HEK293 (cell line): ENCODE measurements around the gene LHX4.

Experiments
- CTCF ChIA-PET: fragments of 350-600 bp; formaldehyde crosslinking; extraction: SDS; loops from one replicate; lab custom pipeline; 2021; ENCODE audit warnings: antibody characterized with exemption; lab: Yijun Ruan, JAX
- POLR2A ChIA-PET: fragments of 300-600 bp; formaldehyde crosslinking; extraction: SDS; loops from one replicate; lab custom pipeline; 2020; ENCODE audit warnings: antibody characterized with exemption, inconsistent platforms; lab: Yijun Ruan, JAX
- H3K27ac ChIP-seq: fragments of 200-500 bp; sonication (Bioruptor generic); 2 replicates; pipeline ENCODE4 v1.5.1; 2014; ENCODE audit warnings: low read depth, low read length, control low read depth, inconsistent platforms; ENCODE audit errors: extremely low read depth
- H3K36me3 ChIP-seq, 2 experiments: fragments of 200-500 bp in 1 of 2; sonication (Bioruptor generic) in 1 of 2; 1 replicate in 1 of 2; 2 replicates in 1 of 2; pipeline ENCODE4 v1.5.1; 2014 to 2017; ENCODE audit warnings: inconsistent platforms in 2 of 2, low read length in 2 of 2; ENCODE audit not compliant: control insufficient read depth in 2 of 2, insufficient read depth in 1 of 2
- H3K4me1 ChIP-seq: fragments of 200-500 bp; sonication (Bioruptor generic); 2 replicates; pipeline ENCODE4 v1.5.1; 2014; ENCODE audit warnings: mild to moderate bottlenecking, low read length, inconsistent platforms; ENCODE audit not compliant: control insufficient read depth, insufficient read depth
- H3K4me3 ChIP-seq: 2 replicates; pipeline ENCODE4 v1.5.1; 2011; ENCODE audit warnings: low read depth, mild to moderate bottlenecking, control low read depth, low read length, moderate library complexity
- H3K9me3 ChIP-seq: fragments of 200-500 bp; sonication (Bioruptor generic); 2 replicates; pipeline ENCODE4 v1.5.1; 2014; ENCODE audit warnings: low read depth, low read length, inconsistent platforms; ENCODE audit not compliant: control insufficient read depth, insufficient read depth
- ATF2 ChIP-seq: fragments of 450-650 bp; formaldehyde crosslinking; IDR thresholded peaks from 2 replicates; pipeline ENCODE4 v1.5.1; 2016; ENCODE audit warnings: missing biosample characterization, missing genetic modification characterization, low read depth
- HOXD13 ChIP-seq: sonication (generic); formaldehyde crosslinking; IDR thresholded peaks from 2 replicates; pipeline ENCODE4 v1.8.0; 2022; ENCODE audit warnings: missing genetic modification reagents, borderline replicate concordance
- IKZF3 ChIP-seq: fragments of 450-650 bp; IDR thresholded peaks from 2 replicates; pipeline ENCODE4 v1.5.0; 2018; ENCODE audit warnings: missing biosample characterization, mild to moderate bottlenecking, missing genetic modification characterization, moderate library complexity
- SCRT1 ChIP-seq: fragments of 450-650 bp; formaldehyde crosslinking; IDR thresholded peaks from 2 replicates; pipeline ENCODE4 v1.5.1; 2016; ENCODE audit warnings: missing biosample characterization, missing genetic modification characterization, borderline replicate concordance
- ZNF248 ChIP-seq: fragments of 450-650 bp; formaldehyde crosslinking; IDR thresholded peaks from 2 replicates; pipeline ENCODE4 v1.5.1; 2017; ENCODE audit warnings: missing biosample characterization, missing genetic modification characterization
- ZNF449 ChIP-seq: fragments of 450-650 bp; formaldehyde crosslinking; IDR thresholded peaks from 2 replicates; pipeline ENCODE4 v1.5.1; 2017; ENCODE audit warnings: missing biosample characterization, mild to moderate bottlenecking, missing genetic modification characterization, moderate library complexity
- ZNF561 ChIP-seq: fragments of 450-650 bp; IDR thresholded peaks from 2 replicates; pipeline ENCODE4 v1.5.1; 2018; ENCODE audit warnings: missing biosample characterization, missing genetic modification characterization, borderline replicate concordance
- ZNF777 ChIP-seq: fragments of 450-650 bp; formaldehyde crosslinking; IDR thresholded peaks from 2 replicates; pipeline ENCODE4 v1.5.1; 2017; ENCODE audit warnings: missing biosample characterization, missing genetic modification characterization, borderline replicate concordance
- ZNF843 ChIP-seq: fragments of 450-650 bp; formaldehyde crosslinking; IDR thresholded peaks from 2 replicates; pipeline ENCODE4 v1.5.1; 2016; ENCODE audit warnings: missing biosample characterization, missing genetic modification characterization
- TF ChIP-seq, protein P1 (sequence below): fragments of 450-650 bp; formaldehyde crosslinking; conservative IDR thresholded peaks from 2 replicates; pipeline ENCODE4 v1.5.1; 2016; ENCODE audit warnings: low read depth, missing biosample characterization, missing genetic modification characterization
- TF ChIP-seq, protein P2 (sequence below): fragments of 450-650 bp; formaldehyde crosslinking; IDR thresholded peaks from 2 replicates; pipeline ENCODE4 v1.5.1; 2016; ENCODE audit warnings: missing biosample characterization, missing genetic modification characterization

Gene LHX4

GRCh38 chr1:180271272-180272255 is 41.5 kb downstream of the LHX4 start (continued):
- TF ChIP-seq, protein P1, sequence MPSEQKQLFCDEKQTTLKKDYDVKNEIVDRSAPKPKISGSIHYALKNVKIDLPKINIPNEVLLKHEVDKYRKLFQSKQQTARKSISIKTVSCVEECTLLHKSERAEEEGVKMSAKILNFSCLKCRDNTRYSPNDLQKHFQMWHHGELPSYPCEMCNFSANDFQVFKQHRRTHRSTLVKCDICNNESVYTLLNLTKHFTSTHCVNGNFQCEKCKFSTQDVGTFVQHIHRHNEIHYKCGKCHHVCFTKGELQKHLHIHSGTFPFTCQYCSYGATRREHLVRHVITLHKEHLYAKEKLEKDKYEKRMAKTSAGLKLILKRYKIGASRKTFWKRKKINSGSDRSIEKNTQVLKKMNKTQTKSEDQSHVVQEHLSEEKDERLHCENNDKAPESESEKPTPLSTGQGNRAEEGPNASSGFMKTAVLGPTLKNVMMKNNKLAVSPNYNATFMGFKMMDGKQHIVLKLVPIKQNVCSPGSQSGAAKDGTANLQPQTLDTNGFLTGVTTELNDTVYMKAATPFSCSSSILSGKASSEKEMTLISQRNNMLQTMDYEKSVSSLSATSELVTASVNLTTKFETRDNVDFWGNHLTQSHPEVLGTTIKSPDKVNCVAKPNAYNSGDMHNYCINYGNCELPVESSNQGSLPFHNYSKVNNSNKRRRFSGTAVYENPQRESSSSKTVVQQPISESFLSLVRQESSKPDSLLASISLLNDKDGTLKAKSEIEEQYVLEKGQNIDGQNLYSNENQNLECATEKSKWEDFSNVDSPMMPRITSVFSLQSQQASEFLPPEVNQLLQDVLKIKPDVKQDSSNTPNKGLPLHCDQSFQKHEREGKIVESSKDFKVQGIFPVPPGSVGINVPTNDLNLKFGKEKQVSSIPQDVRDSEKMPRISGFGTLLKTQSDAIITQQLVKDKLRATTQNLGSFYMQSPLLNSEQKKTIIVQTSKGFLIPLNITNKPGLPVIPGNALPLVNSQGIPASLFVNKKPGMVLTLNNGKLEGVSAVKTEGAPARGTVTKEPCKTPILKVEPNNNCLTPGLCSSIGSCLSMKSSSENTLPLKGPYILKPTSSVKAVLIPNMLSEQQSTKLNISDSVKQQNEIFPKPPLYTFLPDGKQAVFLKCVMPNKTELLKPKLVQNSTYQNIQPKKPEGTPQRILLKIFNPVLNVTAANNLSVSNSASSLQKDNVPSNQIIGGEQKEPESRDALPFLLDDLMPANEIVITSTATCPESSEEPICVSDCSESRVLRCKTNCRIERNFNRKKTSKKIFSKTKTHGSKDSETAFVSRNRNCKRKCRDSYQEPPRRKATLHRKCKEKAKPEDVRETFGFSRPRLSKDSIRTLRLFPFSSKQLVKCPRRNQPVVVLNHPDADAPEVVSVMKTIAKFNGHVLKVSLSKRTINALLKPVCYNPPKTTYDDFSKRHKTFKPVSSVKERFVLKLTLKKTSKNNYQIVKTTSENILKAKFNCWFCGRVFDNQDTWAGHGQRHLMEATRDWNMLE (tag by site-specific recombination): no peak
- TF ChIP-seq, protein P2, sequence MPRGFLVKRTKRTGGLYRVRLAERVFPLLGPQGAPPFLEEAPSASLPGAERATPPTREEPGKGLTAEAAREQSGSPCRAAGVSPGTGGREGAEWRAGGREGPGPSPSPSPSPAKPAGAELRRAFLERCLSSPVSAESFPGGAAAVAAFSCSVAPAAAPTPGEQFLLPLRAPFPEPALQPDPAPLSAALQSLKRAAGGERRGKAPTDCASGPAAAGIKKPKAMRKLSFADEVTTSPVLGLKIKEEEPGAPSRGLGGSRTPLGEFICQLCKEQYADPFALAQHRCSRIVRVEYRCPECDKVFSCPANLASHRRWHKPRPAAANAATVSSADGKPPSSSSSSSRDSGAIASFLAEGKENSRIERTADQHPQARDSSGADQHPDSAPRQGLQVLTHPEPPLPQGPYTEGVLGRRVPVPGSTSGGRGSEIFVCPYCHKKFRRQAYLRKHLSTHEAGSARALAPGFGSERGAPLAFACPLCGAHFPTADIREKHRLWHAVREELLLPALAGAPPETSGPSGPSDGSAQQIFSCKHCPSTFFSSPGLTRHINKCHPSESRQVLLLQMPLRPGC: no peak
- TF ChIP-seq ZNF449 (tag by site-specific recombination) (0 out of 2 replicates have a peak, but pooled peaks have one; percentile 19), ZNF248 (tag by site-specific recombination) (no peak)

- ChIA-PET POLR2A (no interaction called here), CTCF (interaction anchor here (1.8 kb wide), 1 partner anchor 84 kb away, joined by 9 read pairs; no protein-coding TSS in a partner anchor)
- no peaks in the 10 kb centered on the region for H3K4me1 ChIP-seq
- H3K36me3 ChIP-seq: peaks cover 0 to 55% of the 10 kb centered on the region in 2 experiments; a peak in 1 of 3 replicates
- no peak overlapping the region for H3K4me3 ChIP-seq
- H3K9me3 ChIP-seq: no peaks in the 10 kb centered on the region
- TF ChIP-seq ATF2 (tag by site-specific recombination) (no peak), ZNF777 (tag by site-specific recombination) (no peak), ZNF561 (tag by site-specific recombination) (no peak), IKZF3 (tag by site-specific recombination) (no peak), ZNF843 (tag by site-specific recombination) (no peak), HOXD13 (CRISPR knock-in tag) (no peak), SCRT1 (tag by site-specific recombination) (0 out of 2 replicates have a peak, but pooled peaks have one; percentile 8)
- H3K27ac ChIP-seq: no peak overlapping the region
These were observed 42.3 kb downstream of the LHX4 start for GRCh38 chr1:180272395-180272794.
